H9 (cell line): ENCODE data around the gene GLCCI1. TPM values are rescaled to one million over a fixed set of nuclear protein-coding genes. Genes with fewer than 3 reads are reported as not detected.

ENCODE experiments used
- DNase-seq: peaks from one replicate; pipeline ENCODE4 v3.0.0-alpha.2; 2017
- H2AFZ ChIP-seq: one replicate; pipeline ENCODE4 v1.6.1; 2013; ENCODE audit warnings: mild to moderate bottlenecking, low read length, control low read depth, moderate library complexity
- H2AK5ac ChIP-seq: 2 replicates; pipeline ENCODE4 v1.6.1; 2013; ENCODE audit warnings: low read length, control low read depth, mixed read lengths; ENCODE audit not compliant: insufficient read length
- H2BK120ac ChIP-seq: one replicate; pipeline ENCODE4 v1.6.1; 2013; ENCODE audit warnings: low read depth, mild to moderate bottlenecking, low read length, control low read depth, inconsistent platforms; ENCODE audit not compliant: poor library complexity, severe bottlenecking
- H2BK12ac ChIP-seq: 2 replicates; pipeline ENCODE4 v1.6.1; 2013; ENCODE audit warnings: low read length, control low read depth, mixed read lengths, low read depth; ENCODE audit not compliant: insufficient read length
- H2BK15ac ChIP-seq: 2 replicates; pipeline ENCODE4 v1.6.1; 2013; ENCODE audit warnings: low read depth, low read length, control low read depth
- H2BK20ac ChIP-seq: one replicate; pipeline ENCODE4 v1.6.1; 2013; ENCODE audit warnings: low read depth, mild to moderate bottlenecking, low read length, control low read depth, inconsistent platforms; ENCODE audit not compliant: poor library complexity, severe bottlenecking
- H2BK5ac ChIP-seq: 2 replicates; pipeline ENCODE4 v1.6.1; 2013; ENCODE audit warnings: low read length, control low read depth, mixed read lengths; ENCODE audit not compliant: insufficient read length
- H3K14ac ChIP-seq: 2 replicates; pipeline ENCODE4 v1.6.1; 2013; ENCODE audit warnings: low read length, control low read depth; ENCODE audit not compliant: insufficient read depth
- H3K18ac ChIP-seq: 2 replicates; pipeline ENCODE4 v1.6.1; 2013; ENCODE audit warnings: low read depth, mild to moderate bottlenecking, mixed read lengths, low read length, control low read depth; ENCODE audit not compliant: insufficient read length
- H3K23ac ChIP-seq: 2 replicates; pipeline ENCODE4 v1.6.1; 2013; ENCODE audit warnings: low read length, control low read depth, mixed read lengths, low read depth; ENCODE audit not compliant: insufficient read length
- H3K23me2 ChIP-seq: 2 replicates; pipeline ENCODE4 v1.6.1; 2013; ENCODE audit warnings: low read depth, mild to moderate bottlenecking, mixed read lengths, low read length, control low read depth; ENCODE audit not compliant: insufficient read length, poor library complexity, severe bottlenecking
- H3K27ac ChIP-seq: 2 replicates; pipeline ENCODE4 v1.5.1; 2013; ENCODE audit warnings: low read length, control low read depth, mixed read lengths, low read depth; ENCODE audit not compliant: insufficient read length
- H3K27me3 ChIP-seq: 2 replicates; pipeline ENCODE4 v1.6.1; 2013; ENCODE audit warnings: low read length, control low read depth, inconsistent platforms; ENCODE audit not compliant: insufficient read depth
- H3K4ac ChIP-seq: 2 replicates; pipeline ENCODE4 v1.6.1; 2013; ENCODE audit warnings: low read depth, mild to moderate bottlenecking, control low read depth, inconsistent platforms, low read length, moderate library complexity
- H3K4me1 ChIP-seq: 2 replicates; pipeline ENCODE4 v1.6.1; 2013; ENCODE audit warnings: low read length, control low read depth, inconsistent platforms; ENCODE audit not compliant: insufficient read depth
- H3K4me2 ChIP-seq: 2 replicates; pipeline ENCODE4 v1.6.1; 2013; ENCODE audit warnings: low read length, control low read depth, mixed read lengths; ENCODE audit not compliant: insufficient read length, insufficient read depth
- H3K56ac ChIP-seq: 2 replicates; pipeline ENCODE4 v1.6.1; 2013; ENCODE audit warnings: low read depth, mild to moderate bottlenecking, mixed read lengths, low read length, control low read depth; ENCODE audit not compliant: insufficient read length
- H3K79me1 ChIP-seq: 2 replicates; pipeline ENCODE4 v1.6.1; 2013; ENCODE audit warnings: low read depth, mild to moderate bottlenecking, moderate library complexity, low read length, control low read depth, inconsistent platforms; ENCODE audit not compliant: insufficient read depth, poor library complexity, severe bottlenecking
- H3K79me2 ChIP-seq: 2 replicates; pipeline ENCODE4 v1.6.1; 2013; ENCODE audit warnings: low read length, control low read depth, inconsistent platforms; ENCODE audit not compliant: insufficient read depth
- H3K9ac ChIP-seq: 2 replicates; pipeline ENCODE4 v1.6.1; 2013; ENCODE audit warnings: low read length, control low read depth, mixed read lengths; ENCODE audit not compliant: insufficient read length; ENCODE audit errors: extremely low read depth
- H3K9me3 ChIP-seq: one replicate; pipeline ENCODE4 v1.6.1; 2013; ENCODE audit warnings: low read depth, low read length, inconsistent platforms; ENCODE audit not compliant: control insufficient read depth
- H3T11ph ChIP-seq: one replicate; pipeline ENCODE4 v1.6.1; 2013; ENCODE audit warnings: mild to moderate bottlenecking, low read length, control low read depth, inconsistent platforms
- H4K20me1 ChIP-seq: one replicate; pipeline ENCODE4 v1.6.1; 2013; ENCODE audit not compliant: control insufficient read depth, insufficient read length, insufficient read depth
- H4K5ac ChIP-seq: 2 replicates; pipeline ENCODE4 v1.6.1; 2013; ENCODE audit warnings: low read depth, mild to moderate bottlenecking, mixed read lengths, low read length, control low read depth; ENCODE audit not compliant: insufficient read length
- H4K8ac ChIP-seq: replicated peaks from 2 replicates; pipeline ENCODE4 v1.6.1; 2013; ENCODE audit warnings: low read length, control low read depth, mixed read lengths, low read depth; ENCODE audit not compliant: insufficient read length
- H4K91ac ChIP-seq: 2 replicates; pipeline ENCODE4 v1.6.1; 2013; ENCODE audit warnings: low read depth, mild to moderate bottlenecking, moderate library complexity, mixed read lengths, low read length, control low read depth; ENCODE audit not compliant: insufficient read length
- H3K27ac Mint-ChIP-seq, 3 experiments: 2 replicates in 2 of 3; 3 replicates in 1 of 3; pipeline ENCODE4 v1.8.0; 2020 to 2021; ENCODE audit warnings: mixed read lengths in 3 of 3, mild to moderate bottlenecking in 1 of 3, moderate library complexity in 1 of 3
- H3K27me3 Mint-ChIP-seq: 2 replicates; pipeline ENCODE4 v1.8.0; 2021; ENCODE audit warnings: low read depth, mild to moderate bottlenecking, moderate library complexity, mixed read lengths
- H3K36me3 Mint-ChIP-seq, 3 experiments: 2 replicates in 2 of 3; 3 replicates in 1 of 3; pipeline ENCODE4 v1.8.0; 2020 to 2021; ENCODE audit warnings: low read depth in 3 of 3, mixed read lengths in 3 of 3; ENCODE audit not compliant: insufficient read depth in 1 of 3
- H3K4me1 Mint-ChIP-seq, 2 experiments: 2 replicates each; pipeline ENCODE4 v1.8.0; 2020; ENCODE audit warnings: mixed read lengths in 2 of 2
- H3K4me3 Mint-ChIP-seq, 2 experiments: 2 replicates in 1 of 2; 3 replicates in 1 of 2; pipeline ENCODE4 v1.8.0; 2020 to 2021; ENCODE audit warnings: mild to moderate bottlenecking in 2 of 2, mixed read lengths in 2 of 2, moderate library complexity in 1 of 2
- H3K9me3 Mint-ChIP-seq, 2 experiments: 2 replicates in 1 of 2; 3 replicates in 1 of 2; pipeline ENCODE4 v1.8.0; 2020; ENCODE audit warnings: mild to moderate bottlenecking in 2 of 2, mixed read lengths in 2 of 2, moderate library complexity in 1 of 2
- CTCF ChIP-seq: fragments of 200-600 bp; sonication (generic); conservative IDR thresholded peaks from 3 replicates; pipeline ENCODE4 v1.8.0; 2021; ENCODE audit warnings: antibody characterized with exemption, mild to moderate bottlenecking
- WGBS: extraction: QIAGEN DNeasy Blood & Tissue Kit; methylation state at CpG from one replicate; pipeline ENCODE4 v1.1.7; 2013; ENCODE audit warnings: missing lambda C conversion rate, low lambda C conversion rate, mixed read lengths; ENCODE audit not compliant: insufficient read length; ENCODE audit errors: extremely low coverage; 5-methylcytosine and 5-hydroxymethylcytosine counted together
- total RNA-seq: library from RNA; stranded (reverse); gene quantifications from 2 replicates; pipeline ENCODE4 v1.2.1, GENCODE V29; 2021

The GLCCI1 gene
- total RNA-seq, 1 experiment from 2014 or later = 19.1 TPM

- Histone ChIP-seq H3K23me2 (no peaks in the 10 kb centered on the region), H3K27me3 (no peaks in the 10 kb centered on the region), H3K79me1 (no peaks in the 10 kb centered on the region), H3K27ac (no peak overlapping the region), H3K18ac (no peak overlapping the region), H3K23ac (no peak overlapping the region), H4K5ac (no peak overlapping the region), H3K56ac (no peak overlapping the region), H3T11ph (no peak overlapping the region), H4K91ac (no peak overlapping the region), H3K4me1 (no peaks in the 10 kb centered on the region), H3K14ac (no peak overlapping the region), H2BK12ac (no peak overlapping the region), H3K79me2 (no peaks in the 10 kb centered on the region; the same call in 1 of the 2 replicates), H2BK120ac (no peak overlapping the region), H3K9ac (no peak overlapping the region), H2AK5ac (no peak overlapping the region), H3K4me2 (no peak overlapping the region), H2AFZ (no peak overlapping the region), H3K4ac (no peak overlapping the region), H4K8ac (no peak overlapping the region), H2BK15ac (no peak overlapping the region), H2BK5ac (no peak overlapping the region), H4K20me1 (no peaks in the 10 kb centered on the region), H3K9me3 (no peaks in the 10 kb centered on the region), H2BK20ac (no peak overlapping the region)
- WGBS = no CpG with 5 or more reads among the region's 3 CpGs
- Mint-ChIP-seq H3K9me3 (peaks cover 8 to 10% of the 10 kb centered on the region in 2 experiments; a peak in 4 of 5 replicates), H3K27ac (0 out of 7 replicates have a peak overlapping the region, but pooled peaks of 1 of the 3 experiments have one; percentile 15), H3K4me1 (peaks cover 0 to 2% of the 10 kb centered on the region in 2 experiments; a peak in 2 of 4 replicates), H3K4me3 (no peak overlapping the region), H3K27me3 (no peaks in the 10 kb centered on the region), H3K36me3 (peaks cover 17 to 40% (median 17%) of the 10 kb centered on the region in 3 experiments; a peak in 6 of 7 replicates)
- no peak for DNase-seq
- TF ChIP-seq CTCF = no peak
Observed at GRCh38 chr7:8003077-8003476, 34.5 kb downstream of the GLCCI1 start.
